NCI-H2171 treated with DMSO at 0.1 percent for 48 hours (cell line): ENCODE results near the gene GDPD1.
"Not testable (repeated sequence)": the region's sequence is repeated elsewhere in the genome, so short reads cannot be mapped to it uniquely, and the experiment has no call there.

Experiments used
- DNase-seq: peaks from one replicate; lab custom pipeline; 2025; lab: John Stamatoyannopoulos, UW

GDPD1 gene

DNA sequence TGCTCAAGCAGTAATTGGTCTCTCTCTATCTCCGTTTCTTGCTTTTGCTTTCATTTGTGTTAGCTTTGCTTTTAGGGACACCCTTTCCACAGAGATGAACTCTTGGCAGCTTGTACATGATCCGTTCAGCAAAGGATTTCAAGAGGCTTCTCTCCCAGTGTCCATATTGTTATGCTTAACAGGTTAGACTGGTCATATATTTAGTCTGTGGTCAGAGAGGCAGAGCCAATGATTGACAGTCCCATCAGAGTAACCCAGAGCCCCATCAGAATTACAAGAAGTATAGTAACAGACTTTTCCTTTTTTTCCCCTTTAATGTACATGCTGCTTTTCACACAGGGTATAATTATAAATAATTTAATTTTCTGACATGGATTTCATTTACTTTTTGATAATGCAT lies 34.4 kb downstream of the GDPD1 start:
- no peak for DNase-seq

DNA sequence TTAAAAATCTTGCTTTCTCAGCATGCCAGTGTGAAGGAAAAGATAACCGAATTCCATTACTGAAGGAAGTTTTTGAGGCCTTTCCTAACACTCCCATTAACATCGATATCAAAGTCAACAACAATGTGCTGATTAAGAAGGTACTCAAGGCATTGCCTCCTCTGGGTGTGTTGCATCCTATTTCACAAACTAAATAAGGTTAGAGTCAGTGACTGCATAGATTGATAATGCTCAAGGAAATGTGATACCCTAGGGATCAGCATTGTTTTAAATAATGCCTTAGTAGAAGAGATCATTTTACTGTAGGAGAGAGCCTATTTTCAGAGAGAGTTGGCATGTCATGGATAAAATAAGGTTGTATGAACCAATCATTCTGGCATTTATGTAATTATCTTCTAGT lies 36.8 kb downstream of the GDPD1 start:
- peak; percentile 71 for DNase-seq

DNA sequence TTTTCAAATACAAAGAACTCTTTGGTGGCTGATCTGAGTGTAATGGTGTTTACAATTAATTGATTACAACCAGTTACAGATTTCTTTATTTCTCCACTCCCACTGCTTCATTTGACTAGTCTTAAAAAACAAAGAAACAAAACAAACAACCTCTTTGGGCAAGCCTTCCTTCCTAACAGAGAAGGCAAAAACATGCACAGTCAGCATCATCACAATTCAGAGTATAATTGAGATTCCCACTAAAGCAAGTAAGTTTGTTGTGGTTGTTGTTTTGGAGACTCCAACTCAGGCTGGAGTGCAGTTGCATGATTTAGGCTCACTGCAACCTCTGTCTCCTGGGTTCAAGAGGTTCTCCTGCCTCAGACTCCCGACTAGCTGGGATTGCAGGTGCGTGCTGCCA lies 40.4 kb downstream of the GDPD1 start:
- no peak for DNase-seq

DNA sequence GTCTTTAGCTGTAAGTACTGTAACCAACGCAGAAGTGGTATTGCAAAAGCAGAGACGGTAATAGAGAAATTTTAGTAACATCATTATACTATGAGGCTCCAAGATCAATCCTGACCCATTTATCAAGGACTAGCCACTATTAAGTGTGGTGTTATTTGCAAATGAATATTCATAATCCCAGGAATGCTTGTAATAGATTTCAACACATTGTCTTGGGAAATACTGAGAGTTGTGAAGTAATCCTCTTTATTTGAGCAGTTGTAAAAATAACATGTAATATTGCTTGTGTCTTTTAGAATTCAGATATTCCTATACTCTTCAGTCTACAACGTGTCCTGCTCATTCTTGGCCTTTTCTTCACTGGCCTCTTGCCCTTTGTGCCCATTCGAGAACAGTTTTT lies 46.4 kb downstream of the GDPD1 start:
- DNase-seq = no peak

DNA sequence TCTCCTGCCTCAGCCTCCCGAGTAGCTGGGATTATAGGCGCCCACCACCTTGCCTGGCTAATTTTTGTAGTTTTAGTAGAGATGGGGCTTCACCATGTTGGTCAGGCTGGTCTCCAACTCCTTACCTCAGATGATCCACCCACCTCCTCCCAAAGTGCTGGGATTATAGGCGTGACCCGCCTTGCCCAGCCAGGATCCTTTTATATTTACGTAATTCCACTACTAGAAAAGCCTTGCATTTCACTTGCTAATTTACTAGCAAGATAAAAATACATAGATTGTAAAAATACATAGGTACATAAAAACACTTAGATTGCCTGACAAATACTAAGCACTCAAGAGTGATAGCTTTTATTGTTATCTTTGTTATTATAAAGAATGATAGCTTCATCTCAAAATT lies 47.5 kb downstream of the GDPD1 start:
- no peak for DNase-seq

DNA sequence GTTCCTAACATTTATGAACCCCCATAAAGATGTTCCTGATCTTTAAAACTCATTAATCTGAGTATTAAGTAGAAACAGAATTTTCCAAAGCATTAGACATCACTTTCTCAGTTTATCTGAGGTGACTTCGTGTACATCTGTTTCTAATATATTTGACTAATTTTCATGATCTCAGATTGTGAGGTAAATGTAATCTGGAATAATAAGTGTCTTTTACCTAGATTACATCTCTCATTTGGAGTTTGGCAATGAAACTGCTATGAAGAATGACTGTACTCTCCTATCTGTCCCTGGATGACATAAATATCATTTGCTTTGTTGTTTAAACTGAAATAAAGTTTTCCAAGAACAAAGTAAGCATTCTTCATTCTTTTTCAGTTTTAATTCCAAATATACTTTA lies 55.3 kb downstream of the GDPD1 start:
- no peak for DNase-seq

DNA sequence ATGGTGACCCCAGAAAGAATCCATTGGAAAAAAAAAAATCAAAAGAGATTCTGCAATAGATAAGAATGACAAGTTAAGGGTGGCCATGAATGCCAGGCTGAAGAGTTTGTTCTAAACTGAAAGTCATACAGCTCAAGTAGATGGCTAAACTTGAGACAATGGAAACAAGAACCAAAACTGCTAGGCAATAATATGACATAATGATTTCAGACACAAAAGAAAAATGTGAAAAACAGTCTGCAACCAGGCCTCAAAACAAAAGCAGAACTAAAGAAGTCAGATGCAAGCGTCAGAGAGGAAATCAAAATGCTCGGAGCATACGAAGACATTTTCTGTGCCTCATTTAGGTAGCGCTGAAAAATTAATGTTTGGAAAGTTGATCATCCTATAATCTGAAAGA lies 56.7 kb downstream of the GDPD1 start:
- DNase-seq = no peak

DNA sequence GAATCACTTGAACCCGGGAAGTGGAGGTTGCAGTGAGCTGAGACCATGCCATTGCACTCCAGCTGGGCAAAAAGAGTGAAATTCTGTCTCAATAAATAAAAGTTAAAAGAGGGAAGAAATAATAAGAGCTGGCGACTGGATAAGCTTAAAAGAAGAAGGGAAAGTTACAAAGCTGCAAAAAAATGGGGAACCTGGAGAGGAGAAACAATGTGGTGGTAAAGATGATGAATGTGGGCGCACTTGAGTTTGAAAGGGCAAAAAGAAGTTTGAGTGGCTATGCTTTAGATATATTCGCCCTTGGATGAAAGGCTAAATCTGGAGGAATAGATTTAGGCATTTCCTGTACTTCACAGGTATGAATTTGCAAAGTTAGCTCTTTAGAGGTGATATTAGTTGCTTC lies 58.1 kb downstream of the GDPD1 start:
- DNase-seq = no peak

DNA sequence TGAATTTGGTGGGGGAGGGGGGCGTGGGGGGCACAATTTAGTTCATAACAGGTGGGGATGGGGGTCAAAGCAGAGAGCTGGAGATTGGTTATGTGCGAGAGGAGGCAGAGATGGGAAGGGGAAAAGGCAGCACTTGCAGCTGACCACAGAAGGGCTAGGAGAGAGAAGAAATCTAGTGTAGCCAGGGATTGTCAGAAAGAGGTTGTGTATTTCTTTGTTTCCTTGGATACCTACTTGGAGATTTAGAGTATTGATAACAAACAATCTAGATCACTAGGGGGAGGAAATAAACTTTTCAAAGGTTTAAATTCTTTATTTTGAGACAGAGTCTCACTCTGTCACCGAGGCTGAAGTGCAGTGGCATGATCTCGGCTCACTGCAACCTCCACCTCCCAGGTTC lies 64.0 kb downstream of the GDPD1 start:
- DNase-seq = no peak

DNA sequence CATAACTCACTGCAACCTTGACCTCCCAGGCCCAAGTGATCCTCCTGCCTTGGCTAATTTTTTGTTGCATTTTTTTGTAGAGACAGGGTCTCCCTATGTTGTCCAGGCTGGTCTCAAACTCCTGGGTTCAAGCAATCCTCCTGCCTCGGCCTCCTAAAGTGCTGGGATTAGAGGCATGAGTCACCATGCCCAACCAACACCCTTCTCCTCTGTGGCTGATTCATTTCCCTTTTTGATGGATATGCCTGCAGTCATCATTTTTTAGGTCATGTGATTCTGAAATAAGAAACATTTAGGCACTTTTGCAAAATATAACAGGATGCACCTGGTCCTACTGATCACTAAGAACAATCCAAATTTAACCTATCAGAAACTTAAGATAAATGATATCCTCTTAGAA lies 67.1 kb downstream of the GDPD1 start:
- no peak for DNase-seq

DNA sequence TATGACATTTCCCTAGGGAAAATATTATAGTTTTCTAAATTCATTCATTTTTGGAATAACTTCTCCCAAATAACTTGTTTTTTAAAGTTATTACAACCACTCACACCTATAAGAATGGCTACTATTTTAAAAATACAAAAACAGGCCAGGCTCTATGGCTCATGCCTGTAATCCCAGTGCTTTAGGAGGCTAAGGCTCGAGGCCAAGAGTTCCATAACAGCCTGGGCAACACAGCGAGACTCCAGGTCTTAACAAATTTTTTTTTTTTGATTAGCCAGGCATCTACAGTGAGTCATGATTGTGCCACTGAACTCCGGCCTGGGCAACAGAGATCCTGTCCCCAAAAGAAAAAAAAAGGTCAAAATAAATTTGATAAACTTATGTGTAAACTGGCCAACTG lies 67.6 kb downstream of the GDPD1 start:
- no peak for DNase-seq

DNA sequence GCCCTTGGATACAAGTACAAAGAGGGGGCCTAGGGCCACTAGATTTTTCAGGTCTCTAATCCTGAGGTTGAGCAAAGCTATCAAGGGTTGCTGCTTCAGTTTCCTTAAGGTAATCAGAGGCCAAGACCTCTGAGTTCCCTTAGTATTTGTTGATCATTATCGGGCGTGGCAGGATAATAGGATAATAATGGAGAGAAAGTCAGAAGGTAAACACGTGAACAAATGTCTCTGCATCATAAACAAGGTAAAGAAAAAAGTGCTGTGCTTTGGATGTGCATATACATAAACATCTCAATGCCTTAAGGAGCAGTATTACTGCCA lies 69.6 kb downstream of the GDPD1 start:
- no peak for DNase-seq

DNA sequence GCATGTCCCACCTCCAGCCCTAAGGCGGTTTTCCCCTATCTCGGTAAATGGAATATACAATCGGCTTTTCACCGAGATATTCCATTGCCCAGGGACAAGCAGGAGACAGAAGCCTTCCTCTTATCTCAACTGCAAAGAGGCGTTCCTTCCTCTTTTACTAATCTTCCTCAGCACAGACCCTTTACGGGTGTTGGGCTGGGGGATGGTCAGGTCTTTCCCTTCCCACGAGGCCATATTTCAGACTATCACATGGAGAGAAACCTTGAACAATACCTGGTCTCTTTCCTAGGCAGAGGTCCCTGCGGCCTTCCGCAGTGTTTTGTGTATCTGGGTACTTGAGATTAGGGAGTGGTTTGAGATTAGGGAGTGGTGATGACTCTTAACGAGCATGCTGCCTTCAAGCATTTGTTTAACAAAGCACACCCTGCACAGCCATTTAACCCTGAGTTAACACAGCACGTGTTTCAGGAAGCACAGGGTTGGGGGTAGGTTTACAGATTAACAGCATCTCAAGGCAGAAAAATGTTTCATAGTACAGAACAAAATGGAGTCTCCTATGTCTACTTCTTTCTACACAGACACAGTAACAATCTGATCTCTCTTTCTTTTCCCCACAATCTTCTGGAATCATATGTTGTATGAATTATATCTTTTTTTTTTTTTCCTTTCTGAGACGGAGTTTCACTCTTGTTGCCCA lies 70.1 kb downstream of the GDPD1 start:
- not testable (repeated sequence) for DNase-seq

DNA sequence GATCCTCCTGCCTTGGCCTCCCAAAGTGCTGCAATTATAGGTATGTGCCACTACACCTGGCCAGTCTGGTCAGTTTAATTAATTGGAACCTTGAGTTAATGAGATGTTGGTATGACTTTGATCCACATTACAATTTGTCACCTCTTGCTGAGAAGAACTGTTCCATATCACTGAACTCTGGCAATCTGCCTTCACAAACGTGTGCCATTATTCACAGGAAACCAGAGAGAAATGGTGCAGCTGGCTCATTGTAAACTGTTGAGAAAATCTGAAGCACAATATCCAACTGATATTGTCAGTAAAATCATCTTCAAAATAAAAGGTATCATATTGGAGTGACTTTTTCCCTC lies 71.8 kb downstream of the GDPD1 start:
- no peak for DNase-seq

DNA sequence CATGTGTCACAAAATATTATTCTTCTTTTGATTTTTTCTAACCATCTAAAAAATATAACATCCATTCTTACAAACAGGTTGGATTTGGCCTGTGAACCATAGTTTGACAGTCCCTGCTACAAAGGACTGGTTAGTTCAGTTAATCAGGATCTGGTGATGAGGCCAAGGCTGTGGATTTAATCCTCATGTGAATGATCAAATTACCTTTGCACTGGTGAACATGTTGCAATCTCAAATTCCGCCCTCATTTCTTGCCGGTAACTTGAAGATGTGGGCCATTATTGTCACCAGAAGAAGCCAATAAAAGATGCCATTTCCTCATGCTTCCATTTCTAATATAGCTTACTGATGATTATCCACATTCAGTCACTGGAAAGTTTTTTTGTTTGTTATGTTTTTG lies 75.9 kb downstream of the GDPD1 start:
- DNase-seq = peak; percentile 28

DNA sequence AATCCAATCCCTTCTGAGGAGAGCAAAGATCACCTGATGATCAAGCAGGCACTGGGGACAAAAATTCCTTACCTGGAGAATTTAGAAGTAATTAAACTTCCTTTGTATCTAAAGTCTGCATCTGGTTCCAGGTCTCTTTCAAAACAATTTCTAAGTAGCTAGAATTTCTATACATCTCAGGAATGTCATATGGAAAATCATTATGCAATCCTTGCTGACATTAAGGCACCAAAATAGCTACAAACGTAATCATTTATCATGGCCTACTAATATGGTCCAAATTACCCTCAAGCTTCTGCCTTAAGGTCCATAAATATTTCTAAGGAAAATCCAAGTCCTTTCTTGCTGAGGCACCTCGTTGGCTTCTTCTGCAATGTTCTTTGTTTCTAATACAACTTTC lies 78.2 kb downstream of the GDPD1 start:
- no peak for DNase-seq

DNA sequence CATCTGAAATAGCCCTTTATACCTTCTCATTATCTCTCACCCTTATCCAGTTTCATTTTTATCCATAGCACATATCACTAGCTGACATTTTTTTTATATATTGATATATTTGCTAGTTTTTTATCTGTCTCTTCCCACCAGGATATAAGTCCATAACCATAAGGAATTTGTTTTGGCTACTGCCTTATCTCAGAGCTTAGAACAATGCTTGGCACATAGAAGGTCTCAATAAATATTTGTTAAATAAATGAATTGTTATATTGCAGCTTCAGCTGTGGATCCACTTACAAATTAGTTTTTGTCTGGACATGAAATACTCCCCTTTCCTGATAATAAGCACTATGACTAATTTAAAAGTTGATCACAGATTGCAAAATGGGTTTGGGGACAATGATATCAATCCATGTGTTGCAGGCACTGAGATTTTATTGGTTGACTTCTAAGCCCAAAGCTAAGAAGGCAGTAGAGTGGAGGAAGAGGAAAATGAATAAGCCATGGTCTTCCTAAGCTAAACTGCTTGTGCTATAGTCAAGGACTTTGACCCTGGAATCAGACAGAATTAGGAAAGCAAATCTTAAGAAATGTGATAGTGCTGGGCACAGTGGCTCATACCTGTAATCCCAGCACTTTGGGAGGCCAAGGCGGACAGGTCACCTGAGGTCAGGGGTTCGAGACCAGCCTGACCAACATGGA lies 79.2 kb downstream of the GDPD1 start:
- DNase-seq = no peak

DNA sequence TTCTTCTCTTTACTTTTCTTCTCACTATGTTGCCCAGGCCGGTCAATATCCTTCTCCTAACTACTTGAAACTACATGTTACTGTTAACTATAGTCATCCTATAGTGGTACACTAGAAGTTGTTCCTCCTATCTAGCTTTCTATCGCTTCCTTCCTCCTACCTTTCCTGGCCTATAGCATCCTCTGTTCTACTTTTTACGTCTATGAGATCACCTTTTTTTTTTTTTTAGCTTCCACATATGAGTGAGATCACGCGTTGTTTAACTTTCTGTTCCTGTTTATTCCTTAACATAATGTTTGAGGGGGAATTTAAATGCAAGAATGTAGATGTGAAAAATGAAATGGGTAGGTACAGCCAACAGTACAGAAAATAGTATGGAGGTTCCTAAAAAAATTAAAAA lies 80.6 kb downstream of the GDPD1 start:
- DNase-seq = no peak

DNA sequence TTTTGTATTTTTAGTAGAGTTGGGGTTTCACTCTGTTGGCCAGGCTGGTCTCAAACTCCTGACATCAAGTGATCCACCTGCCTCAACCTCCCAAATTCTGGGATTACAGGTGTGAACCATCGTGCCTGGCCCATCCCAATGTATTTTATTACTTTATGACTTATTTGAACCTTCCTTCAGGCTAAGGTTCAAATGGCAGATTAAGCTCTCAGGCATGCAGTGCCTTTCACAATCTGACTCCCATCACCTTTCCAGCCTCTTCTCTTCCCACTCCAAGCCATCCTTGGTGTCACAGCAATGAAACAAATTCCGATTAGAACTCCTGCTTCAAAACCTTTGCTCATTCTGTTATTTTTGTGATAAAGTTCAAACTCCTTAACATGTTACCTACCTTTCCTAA lies 84.5 kb downstream of the GDPD1 start:
- no peak for DNase-seq

DNA sequence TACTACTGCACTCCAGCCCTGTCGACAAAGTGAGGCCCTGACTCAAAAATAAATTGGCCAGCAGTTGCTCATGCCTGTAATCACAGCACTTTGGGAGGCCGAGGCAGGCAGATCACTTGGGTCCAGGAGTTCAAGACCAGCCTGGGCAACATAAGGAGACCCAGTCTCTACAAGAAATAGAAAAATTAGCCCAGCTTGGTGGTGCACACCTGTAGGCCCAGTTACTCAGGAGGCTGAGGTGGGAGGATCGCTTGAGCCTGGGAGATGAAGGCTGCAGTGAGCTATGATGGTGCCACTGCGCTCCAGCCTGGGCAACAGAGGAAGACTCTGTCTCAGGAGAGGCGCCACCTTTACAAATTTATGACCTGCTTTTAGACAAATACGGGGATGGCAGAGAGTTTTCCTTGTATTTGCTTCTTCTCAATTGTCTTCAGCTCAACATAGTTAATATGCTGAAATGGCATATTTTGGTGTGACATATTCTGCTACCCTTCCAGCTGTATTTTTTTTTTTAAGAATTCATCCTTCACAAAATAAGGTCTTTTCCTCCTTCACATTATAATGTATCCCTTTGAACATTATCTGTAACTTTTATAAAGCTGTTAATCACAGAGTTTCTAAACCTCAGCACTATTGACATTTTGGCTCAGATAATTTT lies 90.1 kb downstream of the GDPD1 start:
- no peak for DNase-seq

DNA sequence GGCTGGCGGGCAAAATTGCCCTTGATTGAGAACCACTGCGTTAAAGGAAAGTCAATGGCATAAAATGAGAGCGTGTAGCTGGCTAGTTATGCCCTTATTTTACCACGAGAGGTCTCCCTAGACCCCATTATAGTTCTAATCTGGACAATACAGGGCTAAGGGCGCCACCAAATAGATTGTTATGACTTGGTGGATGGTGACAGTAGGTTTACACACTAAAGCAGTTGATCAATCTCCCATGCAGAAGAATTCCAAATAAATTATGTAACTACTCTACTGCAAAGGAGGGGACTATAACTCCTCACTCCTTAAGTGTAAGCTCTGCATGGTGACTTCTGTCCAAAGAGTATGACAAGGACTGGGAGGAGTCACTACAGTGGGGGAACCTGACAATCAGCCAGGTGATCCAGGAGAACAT lies 90.7 kb downstream of the GDPD1 start:
- DNase-seq = peak; percentile 76

DNA sequence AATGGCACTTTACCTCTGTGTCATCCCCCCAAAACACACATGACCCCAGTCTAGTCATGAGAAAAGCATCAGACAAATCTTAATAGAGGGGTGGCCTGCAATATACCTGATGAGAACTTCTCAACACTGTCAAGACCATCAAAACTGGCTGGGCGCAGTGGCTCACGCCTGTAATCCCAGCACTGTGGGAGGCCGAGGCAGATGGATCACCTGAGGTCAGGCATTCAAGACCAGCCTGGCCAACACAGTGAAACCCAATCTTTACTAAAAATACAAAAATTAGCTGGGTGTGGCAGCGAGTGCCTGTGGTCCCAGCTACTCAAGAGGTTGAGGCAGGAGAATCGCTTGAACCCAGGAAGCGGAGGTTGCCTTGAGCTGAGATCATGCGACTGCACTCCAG lies 91.2 kb downstream of the GDPD1 start:
- DNase-seq = not testable (repeated sequence)

DNA sequence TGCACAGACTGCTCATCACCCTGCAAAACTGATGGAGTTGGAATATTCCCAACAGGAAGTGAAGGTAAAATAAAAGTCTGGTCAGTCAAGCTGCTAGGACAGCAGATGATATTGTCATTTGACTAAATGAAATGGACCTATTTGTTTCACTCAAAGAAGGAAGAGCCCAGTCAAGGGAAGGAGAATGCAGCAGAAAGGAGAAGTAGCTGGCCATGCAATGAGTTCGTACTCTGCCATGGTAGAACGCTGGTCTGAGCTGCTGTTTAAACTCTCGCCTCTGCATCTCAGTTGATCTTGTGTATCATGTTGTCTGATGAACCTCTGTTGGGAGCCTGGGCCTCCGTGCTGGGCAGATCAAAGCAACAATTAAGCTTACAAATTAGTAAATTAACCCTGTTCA lies 95.6 kb downstream of the GDPD1 start:
- no peak for DNase-seq
